Activated naive CD4-positive, alpha-beta T cell treated with anti-CD3 and anti-CD28 coated beads, Interleukin-2, amount 50 U/mL, for 24 hours (primary cell): ENCODE data around the gene GJC1.
"Not testable (repeated sequence)": the region's sequence is repeated elsewhere in the genome, so short reads cannot be mapped to it uniquely, and the experiment has no call there.

Source experiments
- H3K27ac Mint-ChIP-seq: one replicate; pipeline ENCODE4 v1.8.0; 2021; ENCODE audit warnings: mild to moderate bottlenecking, mixed read lengths
- H3K27me3 Mint-ChIP-seq: one replicate; pipeline ENCODE4 v1.8.0; 2021; ENCODE audit warnings: mixed read lengths
- H3K36me3 Mint-ChIP-seq: one replicate; pipeline ENCODE4 v1.8.0; 2021; ENCODE audit warnings: mixed read lengths
- H3K4me1 Mint-ChIP-seq: one replicate; pipeline ENCODE4 v1.8.0; 2021; ENCODE audit warnings: mixed read lengths
- H3K4me3 Mint-ChIP-seq: one replicate; pipeline ENCODE4 v1.8.0; 2021; ENCODE audit warnings: mild to moderate bottlenecking, mixed read lengths
- H3K9me3 Mint-ChIP-seq: one replicate; pipeline ENCODE4 v1.8.0; 2021; ENCODE audit warnings: mixed read lengths

The GJC1 gene

GRCh38 chr17:44826123-44826790, 3.8 kb downstream of the GJC1 start:
- Mint-ChIP-seq H3K9me3 (no peaks in the 10 kb centered on the region), H3K4me3 (no peak overlapping the region), H3K4me1 (peaks cover 11% of the 10 kb centered on the region), H3K36me3 (no peaks in the 10 kb centered on the region), H3K27ac (no peak overlapping the region), H3K27me3 (peaks cover 33% of the 10 kb centered on the region)

GRCh38 chr17:44825236-44825635, 4.9 kb downstream of the GJC1 start:
- not testable (repeated sequence) for H3K36me3 Mint-ChIP-seq, H3K4me3 Mint-ChIP-seq, H3K9me3 Mint-ChIP-seq, H3K27ac Mint-ChIP-seq
- Mint-ChIP-seq H3K4me1 (peaks cover 11% of the 10 kb centered on the region), H3K27me3 (peaks cover 33% of the 10 kb centered on the region)

GRCh38 chr17:44820631-44821212, 9.4 kb downstream of the GJC1 start:
- Mint-ChIP-seq H3K27ac (no peak overlapping the region), H3K27me3 (peaks cover 14% of the 10 kb centered on the region), H3K4me1 (no peaks in the 10 kb centered on the region), H3K9me3 (no peaks in the 10 kb centered on the region), H3K4me3 (no peak overlapping the region), H3K36me3 (no peaks in the 10 kb centered on the region)

GRCh38 chr17:44818508-44818907, 11.6 kb downstream of the GJC1 start:
- H3K27ac Mint-ChIP-seq, H3K36me3 Mint-ChIP-seq: not testable (repeated sequence)

GRCh38 chr17:44812263-44812662, 17.8 kb downstream of the GJC1 start:
- no peaks in the 10 kb centered on the region for H3K36me3 Mint-ChIP-seq
- no peak overlapping the region for H3K4me3 Mint-ChIP-seq
- H3K9me3 Mint-ChIP-seq: no peaks in the 10 kb centered on the region
- H3K4me1 Mint-ChIP-seq: no peaks in the 10 kb centered on the region
- no peak overlapping the region for H3K27ac Mint-ChIP-seq
- no peaks in the 10 kb centered on the region for H3K27me3 Mint-ChIP-seq

More at GRCh38 chr17:44818508-44818907, 11.6 kb downstream of the GJC1 start:
- not testable (repeated sequence) for H3K4me3 Mint-ChIP-seq, H3K4me1 Mint-ChIP-seq, H3K9me3 Mint-ChIP-seq
- peaks cover 10% of the 10 kb centered on the region for H3K27me3 Mint-ChIP-seq

- not testable (repeated sequence) for H3K27ac Mint-ChIP-seq, H3K4me3 Mint-ChIP-seq, H3K4me1 Mint-ChIP-seq, H3K36me3 Mint-ChIP-seq, H3K27me3 Mint-ChIP-seq, H3K9me3 Mint-ChIP-seq
These were observed 21.3 kb downstream of the GJC1 start for GRCh38 chr17:44808656-44809388.

GRCh38 chr17:44808156-44808555, 21.9 kb downstream of the GJC1 start:
- H3K4me3 Mint-ChIP-seq: no peak overlapping the region
- H3K27me3 Mint-ChIP-seq: peaks cover 2% of the 10 kb centered on the region
- peaks cover 2% of the 10 kb centered on the region for H3K36me3 Mint-ChIP-seq
- H3K9me3 Mint-ChIP-seq: no peaks in the 10 kb centered on the region
- no peak overlapping the region for H3K27ac Mint-ChIP-seq
- no peaks in the 10 kb centered on the region for H3K4me1 Mint-ChIP-seq

- Mint-ChIP-seq H3K36me3 (peaks cover 2% of the 10 kb centered on the region), H3K4me3 (no peak overlapping the region), H3K9me3 (no peaks in the 10 kb centered on the region), H3K27me3 (peaks cover 2% of the 10 kb centered on the region), H3K4me1 (no peaks in the 10 kb centered on the region), H3K27ac (no peak overlapping the region)
These were observed 22.3 kb downstream of the GJC1 start for GRCh38 chr17:44807817-44808155.

- Mint-ChIP-seq H3K36me3 (peaks cover 2% of the 10 kb centered on the region), H3K9me3 (no peaks in the 10 kb centered on the region), H3K4me1 (no peaks in the 10 kb centered on the region), H3K27ac (no peak overlapping the region), H3K27me3 (peaks cover 2% of the 10 kb centered on the region), H3K4me3 (no peak overlapping the region)
These were observed 22.8 kb downstream of the GJC1 start for GRCh38 chr17:44807093-44807816.

- no peaks in the 10 kb centered on the region for H3K4me1 Mint-ChIP-seq
- peaks cover 2% of the 10 kb centered on the region for H3K36me3 Mint-ChIP-seq
- no peak overlapping the region for H3K4me3 Mint-ChIP-seq
- H3K27me3 Mint-ChIP-seq: peaks cover 2% of the 10 kb centered on the region
- H3K27ac Mint-ChIP-seq: no peak overlapping the region
- H3K9me3 Mint-ChIP-seq: no peaks in the 10 kb centered on the region
These were observed 25.6 kb downstream of the GJC1 start for GRCh38 chr17:44804302-44805089.

GRCh38 chr17:44801880-44802279, 28.2 kb downstream of the GJC1 start:
- H3K4me1 Mint-ChIP-seq: no peaks in the 10 kb centered on the region
- H3K27ac Mint-ChIP-seq: no peak overlapping the region
- H3K4me3 Mint-ChIP-seq: no peak overlapping the region
- peaks cover 2% of the 10 kb centered on the region for H3K27me3 Mint-ChIP-seq
- H3K36me3 Mint-ChIP-seq: peaks cover 2% of the 10 kb centered on the region
- H3K9me3 Mint-ChIP-seq: no peaks in the 10 kb centered on the region

GRCh38 chr17:44798356-44798755, 31.7 kb downstream of the GJC1 start:
- no peaks in the 10 kb centered on the region for H3K36me3 Mint-ChIP-seq
- H3K9me3 Mint-ChIP-seq: no peaks in the 10 kb centered on the region
- H3K4me3 Mint-ChIP-seq: no peak overlapping the region
- peaks cover 5% of the 10 kb centered on the region for H3K4me1 Mint-ChIP-seq
- no peak overlapping the region for H3K27ac Mint-ChIP-seq
- no peaks in the 10 kb centered on the region for H3K27me3 Mint-ChIP-seq

GRCh38 chr17:44797802-44798201, 32.3 kb downstream of the GJC1 start:
- H3K27me3 Mint-ChIP-seq: no peaks in the 10 kb centered on the region
- H3K9me3 Mint-ChIP-seq: no peaks in the 10 kb centered on the region
- H3K4me3 Mint-ChIP-seq: no peak overlapping the region
- H3K4me1 Mint-ChIP-seq: peaks cover 5% of the 10 kb centered on the region
- no peak overlapping the region for H3K27ac Mint-ChIP-seq
- no peaks in the 10 kb centered on the region for H3K36me3 Mint-ChIP-seq

GRCh38 chr17:44796731-44797130, 33.4 kb downstream of the GJC1 start:
- no peaks in the 10 kb centered on the region for H3K36me3 Mint-ChIP-seq
- H3K4me3 Mint-ChIP-seq: no peak overlapping the region
- peaks cover 5% of the 10 kb centered on the region for H3K4me1 Mint-ChIP-seq
- H3K9me3 Mint-ChIP-seq: no peaks in the 10 kb centered on the region
- no peaks in the 10 kb centered on the region for H3K27me3 Mint-ChIP-seq
- H3K27ac Mint-ChIP-seq: no peak overlapping the region

GRCh38 chr17:44795928-44796327, 34.2 kb downstream of the GJC1 start:
- Mint-ChIP-seq H3K4me1 (peaks cover 5% of the 10 kb centered on the region), H3K4me3 (no peak overlapping the region), H3K27ac (no peak overlapping the region), H3K9me3 (no peaks in the 10 kb centered on the region), H3K36me3 (no peaks in the 10 kb centered on the region), H3K27me3 (no peaks in the 10 kb centered on the region)
